HG02840 (cell line): ENCODE results near the gene SUN3.
A peak's percentile ranks its signal among the peaks of the same experiment; 100 is the strongest.
"Not testable (repeated sequence)": the region's sequence is repeated elsewhere in the genome, so short reads cannot be mapped to it uniquely, and the experiment has no call there.

ENCODE experiments used
- ATAC-seq: cut with Tn5 transposase; IDR thresholded peaks from one replicate; pipeline ENCODE4 v1.9.1; 2021; ENCODE audit warnings: mild to moderate bottlenecking, moderate library complexity, moderate number of reproducible peaks; ENCODE audit not compliant: unreplicated experiment, low FRiP score

The SUN3 gene

GRCh38 chr7:47946581-47947354 is 82.1 kb downstream of the SUN3 start:
- ATAC-seq = no peak

- no peak for ATAC-seq
Observed at GRCh38 chr7:47945261-47946015, 83.5 kb downstream of the SUN3 start.

GRCh38 chr7:47944536-47945260 is 84.2 kb downstream of the SUN3 start:
- no peak for ATAC-seq

GRCh38 chr7:47943676-47944474 is 85.0 kb downstream of the SUN3 start:
- ATAC-seq = no peak

GRCh38 chr7:47942651-47943050 is 86.3 kb downstream of the SUN3 start:
- not testable (repeated sequence) for ATAC-seq

- ATAC-seq = no peak
Observed at GRCh38 chr7:47942132-47942531, 86.8 kb downstream of the SUN3 start.

- ATAC-seq = no peak
Observed at GRCh38 chr7:47941136-47941844, 87.6 kb downstream of the SUN3 start.

- ATAC-seq = no peak
Observed at GRCh38 chr7:47940088-47941013, 88.6 kb downstream of the SUN3 start.

- no peak for ATAC-seq
Observed at GRCh38 chr7:47939425-47940036, 89.4 kb downstream of the SUN3 start.

GRCh38 chr7:47938574-47939165 is 90.2 kb downstream of the SUN3 start:
- no peak for ATAC-seq

- ATAC-seq = peak; percentile 46
Observed at GRCh38 chr7:47937711-47938573, 91.0 kb downstream of the SUN3 start.
